ENCODE results near the gene GPSM1. TPM values are rescaled to one million over a fixed set of nuclear protein-coding genes. Genes with fewer than 3 reads are reported as not detected.

The GPSM1 gene
- total and polyA plus RNA-seq, 10 donors: 4.5 to 27.9 (median 12.5) TPM

DNA sequence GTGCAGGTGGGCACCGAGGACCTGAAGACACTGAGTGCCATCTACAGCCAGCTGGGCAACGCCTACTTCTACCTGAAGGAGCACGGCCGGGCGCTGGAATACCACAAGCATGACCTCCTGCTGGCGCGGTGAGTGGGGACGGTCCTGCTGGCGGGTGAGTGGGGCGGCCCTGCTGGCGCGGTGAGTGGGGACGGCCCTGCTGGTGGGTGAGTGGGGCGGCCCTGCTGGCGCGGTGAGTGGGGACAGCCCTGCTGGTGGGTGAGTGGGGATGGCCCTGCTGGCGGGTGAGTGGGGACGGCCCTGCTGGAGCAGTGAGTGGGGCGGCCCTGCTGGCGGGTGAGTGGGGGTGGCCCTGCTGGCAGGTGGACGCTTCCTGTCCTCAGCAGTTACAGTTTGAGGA is 7.2 kb downstream of the GPSM1 start:
- Histone ChIP-seq H3K27me3 (replicated peaks in 1 of 7) (peaks cover 0 to under 1% (median 0%) of the 10 kb centered on the region in 7 donors), H3K27ac (no peak overlapping the region), H3K4me1 (peaks cover 0 to 19% (median 5%) of the 10 kb centered on the region in 6 donors), H3K4me3 (no peak overlapping the region), H3K36me3 (peaks cover 0 to 25% (median 4%) of the 10 kb centered on the region in 6 donors), H3K9me3 (no peaks in the 10 kb centered on the region)
- intact Hi-C loops (cut with DNase I; ENCODE audit: low total_unique reads): no loop called here
- WGBS, 5 donors: 93 to 97% (median 95%) methylated on average over 20 to 21 of the region's 21 CpGs
- TF ChIP-seq POLR2AphosphoS5 (IDR thresholded peaks at IDR 0.05) (no peak), POLR2A (IDR thresholded peaks at IDR 0.05) (no peak)
- TF ChIP-seq, protein P1, sequence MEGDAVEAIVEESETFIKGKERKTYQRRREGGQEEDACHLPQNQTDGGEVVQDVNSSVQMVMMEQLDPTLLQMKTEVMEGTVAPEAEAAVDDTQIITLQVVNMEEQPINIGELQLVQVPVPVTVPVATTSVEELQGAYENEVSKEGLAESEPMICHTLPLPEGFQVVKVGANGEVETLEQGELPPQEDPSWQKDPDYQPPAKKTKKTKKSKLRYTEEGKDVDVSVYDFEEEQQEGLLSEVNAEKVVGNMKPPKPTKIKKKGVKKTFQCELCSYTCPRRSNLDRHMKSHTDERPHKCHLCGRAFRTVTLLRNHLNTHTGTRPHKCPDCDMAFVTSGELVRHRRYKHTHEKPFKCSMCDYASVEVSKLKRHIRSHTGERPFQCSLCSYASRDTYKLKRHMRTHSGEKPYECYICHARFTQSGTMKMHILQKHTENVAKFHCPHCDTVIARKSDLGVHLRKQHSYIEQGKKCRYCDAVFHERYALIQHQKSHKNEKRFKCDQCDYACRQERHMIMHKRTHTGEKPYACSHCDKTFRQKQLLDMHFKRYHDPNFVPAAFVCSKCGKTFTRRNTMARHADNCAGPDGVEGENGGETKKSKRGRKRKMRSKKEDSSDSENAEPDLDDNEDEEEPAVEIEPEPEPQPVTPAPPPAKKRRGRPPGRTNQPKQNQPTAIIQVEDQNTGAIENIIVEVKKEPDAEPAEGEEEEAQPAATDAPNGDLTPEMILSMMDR (IDR thresholded peaks at IDR 0.05 in 8 of 11, conservative IDR thresholded peaks at IDR 0.05 in 3 of 11): no peak
- no peak for DNase-seq

- H3K36me3 ChIP-seq: peaks cover 0 to 25% (median 4%) of the 10 kb centered on the region in 6 donors
- H3K27ac ChIP-seq: no peak overlapping the region
- no peaks in the 10 kb centered on the region for H3K27me3 ChIP-seq (replicated peaks in 1 of 7)
- WGBS, 5 donors: 82 to 90% (median 85%) methylated on average over 21 to 26 of the region's 26 CpGs
- TF ChIP-seq POLR2AphosphoS5 (IDR thresholded peaks at IDR 0.05) (no peak), POLR2A (IDR thresholded peaks at IDR 0.05) (no peak)
- TF ChIP-seq, protein P1 (IDR thresholded peaks at IDR 0.05 in 8 of 11, conservative IDR thresholded peaks at IDR 0.05 in 3 of 11): no peak
- H3K9me3 ChIP-seq: no peaks in the 10 kb centered on the region
- intact Hi-C loops (cut with DNase I; ENCODE audit: low total_unique reads): no loop called here
- DNase-seq: no peak
- peaks cover 0 to 11% (median 2%) of the 10 kb centered on the region in 6 donors for H3K4me1 ChIP-seq
- H3K4me3 ChIP-seq: no peak overlapping the region
Measured at GRCh38 chr9:136335296-136336155, 8.2 kb downstream of the GPSM1 start.

GRCh38 chr9:136336156-136336870 is 9.0 kb downstream of the GPSM1 start:
- 76 to 90% (median 87%) methylated on average over 11 to 30 of the region's 30 CpGs for WGBS, 5 donors
- no peak for DNase-seq
- Histone ChIP-seq H3K36me3 (peaks cover 0 to 25% (median 4%) of the 10 kb centered on the region in 6 donors), H3K27ac (peak overlapping the region in 1 of 8 donors; percentile 16), H3K4me3 (no peak overlapping the region), H3K27me3 (replicated peaks in 1 of 7) (no peaks in the 10 kb centered on the region), H3K4me1 (peaks cover 0 to 7% (median 2%) of the 10 kb centered on the region in 6 donors), H3K9me3 (no peaks in the 10 kb centered on the region)
- intact Hi-C loops (cut with DNase I; ENCODE audit: low total_unique reads): no loop called here
- TF ChIP-seq POLR2A (IDR thresholded peaks at IDR 0.05): no peak
- TF ChIP-seq, protein P1 (IDR thresholded peaks at IDR 0.05 in 8 of 11, conservative IDR thresholded peaks at IDR 0.05 in 3 of 11): no peak
- peak in 1 of 3 donors; percentile 55 for TF ChIP-seq POLR2AphosphoS5 (IDR thresholded peaks at IDR 0.05)

- WGBS, 5 donors: 90 to 98% (median 95%) methylated on average over 5 to 23 of the region's 23 CpGs; no CpG with 5 or more reads in 1 of the 5 donors
- no peaks in the 10 kb centered on the region for H3K27me3 ChIP-seq (replicated peaks in 1 of 7)
- no peaks in the 10 kb centered on the region for H3K9me3 ChIP-seq
- H3K27ac ChIP-seq: no peak overlapping the region
- peaks cover 0 to 25% (median 4%) of the 10 kb centered on the region in 6 donors for H3K36me3 ChIP-seq
- peaks cover 0 to 11% (median 4%) of the 10 kb centered on the region in 6 donors for H3K4me1 ChIP-seq
- intact Hi-C loops (cut with DNase I; ENCODE audit: low total_unique reads): no loop called here
- no peak for DNase-seq
- no peak overlapping the region for H3K4me3 ChIP-seq
- TF ChIP-seq, protein P1 (IDR thresholded peaks at IDR 0.05 in 8 of 11, conservative IDR thresholded peaks at IDR 0.05 in 3 of 11): no peak
- no peak for TF ChIP-seq POLR2AphosphoS5 (IDR thresholded peaks at IDR 0.05)
- TF ChIP-seq POLR2A (IDR thresholded peaks at IDR 0.05): no peak
Measured at GRCh38 chr9:136336881-136337280, 9.5 kb downstream of the GPSM1 start.
